Measurements from ENCODE around the gene PRDM16. TPM values are rescaled to one million over a fixed set of nuclear protein-coding genes. Genes with fewer than 3 reads are reported as not detected.
A peak's percentile ranks its signal among the peaks of the same experiment; 100 is the strongest.

Gene PRDM16
- polyA plus RNA-seq, 1 donor (not counting 4 experiments of a cell fraction or from before 2014, with no cell fraction given), result 0.05 TPM

GRCh38 chr1:3417082-3417739 lies 348.2 kb downstream of the PRDM16 start:
- Histone ChIP-seq H3K79me2 (ENCODE audit: control insufficient read depth, insufficient read depth, low read length) (no peaks in the 10 kb centered on the region), H3K27ac (ENCODE audit: control insufficient read depth, insufficient read depth, low read length) (no peak overlapping the region), H3K9ac (ENCODE audit: control insufficient read depth, extremely low read depth, insufficient read depth, low read length) (no peak overlapping the region), H2AFZ (ENCODE audit: control insufficient read depth, low read length) (no peak overlapping the region), H3K9me1 (ENCODE audit: control insufficient read depth, extremely low read depth, insufficient read depth, low read length) (no peaks in the 10 kb centered on the region), H3K4me2 (ENCODE audit: control insufficient read depth, extremely low read depth, insufficient read depth, low read depth, low read length) (no peak overlapping the region), H3K4me1 (ENCODE audit: control insufficient read depth, extremely low read depth, insufficient read depth, low read length) (peaks cover 2% of the 10 kb centered on the region), H3K36me3 (ENCODE audit: control insufficient read depth in 2 of 2, extremely low read depth in 1 of 2, insufficient read depth in 2 of 2, low read length in 2 of 2) (no peaks in the 10 kb centered on the region), H3K9me3 (ENCODE audit: control insufficient read depth, low read depth, low read length) (peaks cover 4% of the 10 kb centered on the region), H3K4me3 (ENCODE audit: control insufficient read depth in 2 of 3, extremely low read depth in 1 of 3, insufficient read depth in 2 of 3, low read depth in 1 of 3, low read length in 3 of 3) (no peak overlapping the region), H3K27me3 (ENCODE audit: control insufficient read depth, extremely low read depth, insufficient read depth, low read length) (peaks cover 16% of the 10 kb centered on the region), H4K20me1 (ENCODE audit: control insufficient read depth, extremely low read depth, insufficient read depth, low read length) (no peaks in the 10 kb centered on the region)
- dilution Hi-C loops (cut with MboI; ENCODE audit: extremely low pct_ligation_motif_present, low sequenced_read_pairs), result loop anchor here (25.0 kb wide), 1 partner anchor 1005 kb away; the partner anchor contains the start of gene PEX10
- TF ChIP-seq EZH2 (IDR thresholded peaks at IDR 0.05; ENCODE audit: low read length) (no peak), CTCF (optimal IDR thresholded peaks at IDR 0.05 in 1 of 3, IDR thresholded peaks at IDR 0.05 in 1 of 3, conservative IDR thresholded peaks at IDR 0.05 in 1 of 3; ENCODE audit: extremely low read depth in 1 of 3, insufficient read depth in 2 of 3, low read length in 3 of 3) (peak in 2 of 3 experiments; percentile 15 to 25)
- FAIRE-seq (no peak), DNase-seq (ENCODE audit: low read depth, low spot score) (no peak)

GRCh38 chr1:3417934-3418333 lies 348.9 kb downstream of the PRDM16 start:
- dilution Hi-C loops (cut with MboI; ENCODE audit: extremely low pct_ligation_motif_present, low sequenced_read_pairs), result loop anchor here (25.0 kb wide), 1 partner anchor 1006 kb away; the partner anchor contains the start of gene PEX10
- H4K20me1 ChIP-seq (ENCODE audit: control insufficient read depth, extremely low read depth, insufficient read depth, low read length), result no peaks in the 10 kb centered on the region
- H3K79me2 ChIP-seq (ENCODE audit: control insufficient read depth, insufficient read depth, low read length), result no peaks in the 10 kb centered on the region
- no peak overlapping the region for H2AFZ ChIP-seq (ENCODE audit: control insufficient read depth, low read length)
- TF ChIP-seq CTCF (optimal IDR thresholded peaks at IDR 0.05 in 1 of 3, IDR thresholded peaks at IDR 0.05 in 1 of 3, conservative IDR thresholded peaks at IDR 0.05 in 1 of 3; ENCODE audit: extremely low read depth in 1 of 3, insufficient read depth in 2 of 3, low read length in 3 of 3) (no peak), EZH2 (IDR thresholded peaks at IDR 0.05; ENCODE audit: low read length) (no peak)
- H3K4me2 ChIP-seq (ENCODE audit: control insufficient read depth, extremely low read depth, insufficient read depth, low read depth, low read length), result no peak overlapping the region
- H3K9ac ChIP-seq (ENCODE audit: control insufficient read depth, extremely low read depth, insufficient read depth, low read length), result no peak overlapping the region
- peaks cover 4% of the 10 kb centered on the region for H3K9me3 ChIP-seq (ENCODE audit: control insufficient read depth, low read depth, low read length)
- H3K27ac ChIP-seq (ENCODE audit: control insufficient read depth, insufficient read depth, low read length), result no peak overlapping the region
- FAIRE-seq (no peak), DNase-seq (ENCODE audit: low read depth, low spot score) (no peak)
- H3K9me1 ChIP-seq (ENCODE audit: control insufficient read depth, extremely low read depth, insufficient read depth, low read length), result no peaks in the 10 kb centered on the region
- no peak overlapping the region for H3K4me3 ChIP-seq (ENCODE audit: control insufficient read depth in 2 of 3, extremely low read depth in 1 of 3, insufficient read depth in 2 of 3, low read depth in 1 of 3, low read length in 3 of 3)
- H3K36me3 ChIP-seq (ENCODE audit: control insufficient read depth in 2 of 2, extremely low read depth in 1 of 2, insufficient read depth in 2 of 2, low read length in 2 of 2), result no peaks in the 10 kb centered on the region
- H3K4me1 ChIP-seq (ENCODE audit: control insufficient read depth, extremely low read depth, insufficient read depth, low read length), result peaks cover 2% of the 10 kb centered on the region
- peaks cover 16% of the 10 kb centered on the region for H3K27me3 ChIP-seq (ENCODE audit: control insufficient read depth, extremely low read depth, insufficient read depth, low read length)
